BJ (cell line): ENCODE data around the gene KRT15. TPM values are rescaled to one million over a fixed set of nuclear protein-coding genes. Genes with fewer than 3 reads are reported as not detected.
"Not testable (repeated sequence)": the region's sequence is repeated elsewhere in the genome, so short reads cannot be mapped to it uniquely, and the experiment has no call there.

Experiments
- CTCF ChIA-PET: fragments of 350-600 bp; formaldehyde crosslinking; extraction: SDS; loops from one replicate; lab custom pipeline; 2021; ENCODE audit warnings: antibody characterized with exemption, inconsistent platforms; lab: Yijun Ruan, JAX
- POLR2A ChIA-PET: fragments of 300-600 bp; sonication (Branson Sonifier 250); formaldehyde crosslinking; extraction: SDS; loops from one replicate; lab custom pipeline; 2021; ENCODE audit warnings: antibody characterized with exemption; lab: Charles Lee
- DNase-seq: peaks from one replicate; pipeline ENCODE4 v3.0.0-alpha.2; 2011; ENCODE audit warnings: low read depth
- H3K27me3 ChIP-seq: 2 replicates; pipeline ENCODE4 v1.6.0; 2011; ENCODE audit warnings: low read length; ENCODE audit not compliant: control insufficient read depth, insufficient read depth
- H3K36me3 ChIP-seq: 2 replicates; pipeline ENCODE4 v1.5.1; 2011; ENCODE audit warnings: low read length; ENCODE audit not compliant: control insufficient read depth, insufficient read depth
- H3K4me3 ChIP-seq: 2 replicates; pipeline ENCODE4 v1.5.1; 2011; ENCODE audit warnings: low read depth, mild to moderate bottlenecking, control low read depth, low read length
- polyA plus RNA-seq: library from polyadenylated mRNA; depleted of rRNA; stranded (reverse); fragments of >200 nt; gene quantifications from 2 replicates; pipeline ENCODE4 v1.2.3, GENCODE V29; 2011
- TF ChIP-seq, protein P1 (sequence below): IDR thresholded peaks from 2 replicates; pipeline ENCODE4 v1.5.1; 2011; ENCODE audit warnings: low read depth, mild to moderate bottlenecking, control low read depth, inconsistent platforms, low read length, moderate library complexity; ENCODE audit not compliant: insufficient read depth

KRT15 gene
- polyA plus RNA-seq, 1 experiment, result 2.7 TPM

DNA sequence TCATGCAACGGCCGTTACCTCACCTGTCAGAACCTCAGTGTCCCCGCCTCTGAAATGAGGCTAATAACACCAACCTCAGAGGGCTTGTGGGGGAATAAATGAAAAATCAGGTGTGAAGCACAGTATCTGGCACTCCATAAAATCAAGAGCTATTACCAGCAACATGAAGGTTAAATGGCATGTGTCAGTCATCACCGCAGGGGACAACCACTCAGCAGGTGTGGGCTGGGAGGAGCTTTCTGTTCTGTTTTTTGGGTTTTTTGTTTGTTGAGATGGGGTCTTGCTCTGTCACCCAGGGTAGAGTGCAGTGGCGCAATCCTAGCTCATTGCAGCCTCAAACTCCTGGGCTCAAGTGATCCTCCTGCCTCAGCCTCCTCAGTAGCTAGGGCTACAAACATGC is 26.2 kb upstream of the KRT15 start:
- TF ChIP-seq, protein P1, sequence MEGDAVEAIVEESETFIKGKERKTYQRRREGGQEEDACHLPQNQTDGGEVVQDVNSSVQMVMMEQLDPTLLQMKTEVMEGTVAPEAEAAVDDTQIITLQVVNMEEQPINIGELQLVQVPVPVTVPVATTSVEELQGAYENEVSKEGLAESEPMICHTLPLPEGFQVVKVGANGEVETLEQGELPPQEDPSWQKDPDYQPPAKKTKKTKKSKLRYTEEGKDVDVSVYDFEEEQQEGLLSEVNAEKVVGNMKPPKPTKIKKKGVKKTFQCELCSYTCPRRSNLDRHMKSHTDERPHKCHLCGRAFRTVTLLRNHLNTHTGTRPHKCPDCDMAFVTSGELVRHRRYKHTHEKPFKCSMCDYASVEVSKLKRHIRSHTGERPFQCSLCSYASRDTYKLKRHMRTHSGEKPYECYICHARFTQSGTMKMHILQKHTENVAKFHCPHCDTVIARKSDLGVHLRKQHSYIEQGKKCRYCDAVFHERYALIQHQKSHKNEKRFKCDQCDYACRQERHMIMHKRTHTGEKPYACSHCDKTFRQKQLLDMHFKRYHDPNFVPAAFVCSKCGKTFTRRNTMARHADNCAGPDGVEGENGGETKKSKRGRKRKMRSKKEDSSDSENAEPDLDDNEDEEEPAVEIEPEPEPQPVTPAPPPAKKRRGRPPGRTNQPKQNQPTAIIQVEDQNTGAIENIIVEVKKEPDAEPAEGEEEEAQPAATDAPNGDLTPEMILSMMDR, result no peak
- Histone ChIP-seq H3K36me3 (no peaks in the 10 kb centered on the region), H3K27me3 (no peaks in the 10 kb centered on the region), H3K4me3 (no peak overlapping the region)
- ChIA-PET CTCF (interaction anchor here (0.8 to 1.3 kb wide), 6 partner anchors 14 to 688 kb away, joined by 3 to 7 read pairs (median 4); no protein-coding TSS in a partner anchor), POLR2A (no interaction called here)
- no peak for DNase-seq

DNA sequence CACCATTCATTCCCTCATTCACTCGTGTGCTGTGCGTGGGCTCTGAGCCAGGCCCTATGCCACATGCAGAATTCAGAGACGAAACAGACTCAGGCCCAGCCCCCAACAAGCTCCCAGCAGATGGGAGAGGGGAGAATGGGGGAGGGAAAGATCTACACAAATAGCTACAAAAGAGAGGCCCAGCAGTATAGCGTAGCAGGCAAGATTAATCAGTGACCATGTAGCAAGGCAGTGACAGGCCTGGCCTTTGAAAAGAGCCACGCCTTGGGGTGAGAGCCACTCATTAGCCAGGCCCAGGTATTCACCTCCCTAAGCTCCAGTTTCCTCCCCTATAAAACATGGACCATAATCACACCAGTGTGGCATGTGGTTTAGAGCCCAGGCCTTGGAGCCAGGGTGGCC is 25.8 kb upstream of the KRT15 start:
- H3K27me3 ChIP-seq, result no peaks in the 10 kb centered on the region
- ChIA-PET CTCF (interaction anchor here (0.8 to 1.3 kb wide), 6 partner anchors 14 to 688 kb away, joined by 3 to 7 read pairs (median 4); no protein-coding TSS in a partner anchor), POLR2A (no interaction called here)
- no peak for DNase-seq
- TF ChIP-seq, protein P1, result no peak
- no peaks in the 10 kb centered on the region for H3K36me3 ChIP-seq
- H3K4me3 ChIP-seq, result no peak overlapping the region

DNA sequence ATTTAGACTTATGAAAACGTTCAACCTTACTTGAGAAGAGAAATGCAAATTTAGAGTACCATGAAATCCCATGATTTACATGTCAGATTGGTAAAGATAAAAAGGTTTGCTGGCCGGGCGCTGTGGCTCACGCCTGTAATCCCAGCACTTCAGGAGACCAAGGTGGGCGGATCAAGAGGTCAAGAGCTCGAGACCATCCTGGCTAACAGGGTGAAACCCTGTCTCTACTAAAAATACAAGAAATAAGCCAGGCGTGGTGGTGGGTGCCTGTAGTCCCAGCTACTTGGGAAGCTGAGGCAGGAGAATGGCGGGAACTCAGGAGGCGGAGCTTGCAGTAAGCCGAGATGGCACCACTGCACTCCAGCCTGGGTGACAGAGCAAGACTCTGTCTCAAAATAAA is 24.1 kb upstream of the KRT15 start:
- H3K36me3 ChIP-seq, H3K4me3 ChIP-seq, POLR2A ChIA-PET, DNase-seq, H3K27me3 ChIP-seq: not testable (repeated sequence)
- CTCF ChIA-PET, result interaction anchor here (0.6 to 1.3 kb wide), 3 partner anchors 9 to 469 kb away, joined by 3 to 4 read pairs (median 4); no protein-coding TSS in a partner anchor

DNA sequence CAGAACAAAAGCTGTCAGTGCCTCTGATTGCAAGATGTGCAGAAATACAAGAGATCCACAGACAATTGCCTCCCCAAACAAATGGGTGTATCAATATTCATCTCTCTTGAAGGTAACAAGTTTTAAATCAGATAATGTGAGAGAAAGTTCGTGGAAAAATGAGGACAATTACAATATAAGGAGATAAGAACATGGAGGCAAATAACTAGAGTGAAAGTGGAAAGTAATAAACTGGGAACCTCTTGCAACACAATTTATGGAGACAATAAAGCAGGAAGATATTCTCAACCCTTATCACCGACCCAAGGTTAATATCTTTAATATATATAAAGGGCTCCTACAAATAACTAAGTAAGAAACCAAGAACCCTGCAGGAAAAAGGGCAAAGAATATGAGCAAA is 23.7 kb upstream of the KRT15 start:
- Histone ChIP-seq H3K36me3 (no peaks in the 10 kb centered on the region), H3K27me3 (no peaks in the 10 kb centered on the region), H3K4me3 (no peak overlapping the region)
- ChIA-PET CTCF (interaction anchor here (0.6 to 2.7 kb wide), 5 partner anchors 7 to 688 kb away, joined by 3 to 16 read pairs (median 4); no protein-coding TSS in a partner anchor), POLR2A (no interaction called here)
- TF ChIP-seq, protein P1, result no peak
- no peak for DNase-seq

DNA sequence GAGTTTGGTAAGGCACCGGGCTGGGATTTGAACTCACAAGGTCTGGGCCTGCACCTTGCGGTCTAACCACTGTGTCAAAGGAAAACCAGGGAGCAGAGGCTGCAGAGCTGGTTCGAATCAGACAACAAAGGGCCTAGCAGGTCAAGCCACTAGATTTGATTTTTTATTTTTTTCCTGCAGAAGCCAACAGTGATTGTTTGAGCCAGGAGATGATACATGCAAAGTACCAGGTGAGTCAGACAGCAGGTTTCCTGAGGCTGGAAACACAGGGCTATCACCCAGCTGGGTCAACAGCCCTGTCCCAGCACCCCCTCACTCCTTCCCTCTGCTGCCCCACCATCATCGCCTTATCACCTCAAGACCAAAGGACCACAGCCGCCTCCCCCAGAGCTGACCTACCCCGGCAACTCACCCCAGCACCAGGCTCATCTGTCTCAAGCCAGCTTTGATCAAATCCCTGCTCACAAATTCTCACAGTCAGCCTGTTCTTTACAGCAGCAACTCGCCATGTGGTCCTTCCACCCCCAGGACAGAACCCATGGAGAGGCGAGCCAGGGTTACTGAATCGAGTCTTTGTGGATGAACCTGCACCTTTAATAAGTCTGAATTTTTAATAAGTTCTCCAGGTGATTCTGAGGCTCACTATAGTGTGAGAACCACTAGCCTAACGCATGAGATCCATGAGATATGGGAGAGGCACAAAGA is 22.4 kb upstream of the KRT15 start:
- DNase-seq, result no peak
- Histone ChIP-seq H3K36me3 (no peaks in the 10 kb centered on the region), H3K4me3 (no peak overlapping the region), H3K27me3 (no peaks in the 10 kb centered on the region)
- TF ChIP-seq, protein P1, result no peak
- POLR2A ChIA-PET, result interaction anchor here (0.6 kb wide), 1 partner anchor 240 kb away, joined by 3 read pairs; no protein-coding TSS in a partner anchor
- CTCF ChIA-PET, result interaction anchor here (0.9 to 2.7 kb wide), 4 partner anchors 8 to 686 kb away, joined by 3 to 16 read pairs (median 6); no protein-coding TSS in a partner anchor
